RWPE1 (cell line): ENCODE results near the gene SLC9A9.

Experiments
- CTCF ChIA-PET: fragments of 350-600 bp; sonication (Branson Sonifier 250); formaldehyde crosslinking; extraction: SDS; loops from one replicate; lab custom pipeline; 2021; lab: Yijun Ruan, JAX
- POLR2A ChIA-PET: fragments of 400-600 bp; formaldehyde crosslinking; extraction: SDS; loops from one replicate; lab custom pipeline; 2020; ENCODE audit warnings: antibody characterized with exemption; ENCODE audit not compliant: low non-redundant PET; lab: Yijun Ruan, JAX
- DNase-seq: peaks from one replicate; pipeline ENCODE4 v3.0.0; 2012; ENCODE audit warnings: low spot score
- H3K27ac ChIP-seq: fragments of 450-650 bp; 2 replicates; pipeline ENCODE4 v1.5.1; 2017
- TF ChIP-seq, protein P1 (sequence below): fragments of 450-650 bp; conservative IDR thresholded peaks from 2 replicates; pipeline ENCODE4 v1.5.1; 2017; ENCODE audit warnings: low read depth, mild to moderate bottlenecking

Gene SLC9A9

DNA sequence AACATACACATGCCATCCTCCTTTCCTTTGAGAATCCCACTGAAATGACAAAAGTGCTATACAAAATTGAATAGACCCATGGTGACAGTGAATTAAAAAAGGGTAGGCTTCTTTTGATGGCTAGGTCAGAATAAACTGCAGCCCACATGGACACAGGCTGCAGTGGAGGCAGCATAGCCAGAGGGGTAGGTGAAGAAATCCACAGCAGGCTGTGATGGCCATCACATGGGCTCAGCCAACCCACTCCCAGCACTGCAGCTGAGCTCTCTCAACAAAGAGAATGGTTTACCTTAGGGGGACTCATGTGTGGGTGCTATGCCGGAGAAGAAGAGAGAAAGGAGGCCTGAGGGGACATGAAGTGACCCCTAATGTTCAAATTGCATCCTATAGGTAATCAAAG lies 397.6 kb downstream of the SLC9A9 start:
- ChIA-PET CTCF (no interaction called here), POLR2A (no interaction called here)
- TF ChIP-seq, protein P1, sequence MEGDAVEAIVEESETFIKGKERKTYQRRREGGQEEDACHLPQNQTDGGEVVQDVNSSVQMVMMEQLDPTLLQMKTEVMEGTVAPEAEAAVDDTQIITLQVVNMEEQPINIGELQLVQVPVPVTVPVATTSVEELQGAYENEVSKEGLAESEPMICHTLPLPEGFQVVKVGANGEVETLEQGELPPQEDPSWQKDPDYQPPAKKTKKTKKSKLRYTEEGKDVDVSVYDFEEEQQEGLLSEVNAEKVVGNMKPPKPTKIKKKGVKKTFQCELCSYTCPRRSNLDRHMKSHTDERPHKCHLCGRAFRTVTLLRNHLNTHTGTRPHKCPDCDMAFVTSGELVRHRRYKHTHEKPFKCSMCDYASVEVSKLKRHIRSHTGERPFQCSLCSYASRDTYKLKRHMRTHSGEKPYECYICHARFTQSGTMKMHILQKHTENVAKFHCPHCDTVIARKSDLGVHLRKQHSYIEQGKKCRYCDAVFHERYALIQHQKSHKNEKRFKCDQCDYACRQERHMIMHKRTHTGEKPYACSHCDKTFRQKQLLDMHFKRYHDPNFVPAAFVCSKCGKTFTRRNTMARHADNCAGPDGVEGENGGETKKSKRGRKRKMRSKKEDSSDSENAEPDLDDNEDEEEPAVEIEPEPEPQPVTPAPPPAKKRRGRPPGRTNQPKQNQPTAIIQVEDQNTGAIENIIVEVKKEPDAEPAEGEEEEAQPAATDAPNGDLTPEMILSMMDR, result no peak
- DNase-seq, result no peak
- H3K27ac ChIP-seq, result no peak overlapping the region

DNA sequence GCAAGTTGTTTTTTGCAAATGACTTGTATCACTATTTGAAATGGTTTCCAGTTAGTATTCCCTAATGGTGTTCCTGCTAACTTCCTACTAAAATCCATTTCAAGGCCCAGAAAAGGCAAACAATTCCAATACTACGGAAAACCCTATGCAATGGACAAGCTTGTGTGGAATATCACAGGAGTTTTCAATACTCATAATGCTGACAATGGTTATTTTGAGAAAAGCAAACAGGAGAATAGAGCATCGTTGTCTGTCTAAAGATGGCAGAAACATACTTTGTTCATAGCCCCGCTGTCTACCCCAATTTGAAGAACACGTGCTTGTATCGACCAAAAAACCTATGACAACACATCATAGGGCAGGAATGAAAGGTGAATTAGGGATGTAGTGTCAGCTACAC lies 400.8 kb downstream of the SLC9A9 start:
- no peak overlapping the region for H3K27ac ChIP-seq
- TF ChIP-seq, protein P1, result no peak
- POLR2A ChIA-PET, result no interaction called here
- no peak for DNase-seq
- CTCF ChIA-PET, result interaction anchor here (0.7 to 1.7 kb wide), 2 partner anchors 14 to 590 kb away, joined by 3 to 5 read pairs; no protein-coding TSS in a partner anchor

DNA sequence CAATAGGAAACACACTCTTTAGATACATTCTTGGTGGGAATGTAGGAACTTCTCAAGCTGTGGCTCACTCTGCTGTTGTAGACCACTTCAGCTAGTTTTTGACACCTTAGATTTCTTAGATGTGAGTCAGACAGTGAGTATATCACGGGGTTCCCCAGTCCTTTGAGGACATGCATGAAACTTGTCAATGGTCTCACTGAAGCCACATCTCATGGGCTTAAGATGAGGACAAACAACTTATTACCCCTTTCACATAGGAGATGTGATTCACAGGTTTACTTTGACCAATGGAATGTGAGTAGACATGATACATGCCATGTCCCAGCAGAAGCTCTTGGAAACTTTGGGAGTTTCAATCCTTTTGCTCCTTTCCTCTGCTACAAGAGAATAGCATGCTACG lies 403.1 kb downstream of the SLC9A9 start:
- ChIA-PET POLR2A (no interaction called here), CTCF (interaction anchor here (0.6 kb wide), 1 partner anchor 9 kb away, joined by 3 read pairs; no protein-coding TSS in a partner anchor)

DNA sequence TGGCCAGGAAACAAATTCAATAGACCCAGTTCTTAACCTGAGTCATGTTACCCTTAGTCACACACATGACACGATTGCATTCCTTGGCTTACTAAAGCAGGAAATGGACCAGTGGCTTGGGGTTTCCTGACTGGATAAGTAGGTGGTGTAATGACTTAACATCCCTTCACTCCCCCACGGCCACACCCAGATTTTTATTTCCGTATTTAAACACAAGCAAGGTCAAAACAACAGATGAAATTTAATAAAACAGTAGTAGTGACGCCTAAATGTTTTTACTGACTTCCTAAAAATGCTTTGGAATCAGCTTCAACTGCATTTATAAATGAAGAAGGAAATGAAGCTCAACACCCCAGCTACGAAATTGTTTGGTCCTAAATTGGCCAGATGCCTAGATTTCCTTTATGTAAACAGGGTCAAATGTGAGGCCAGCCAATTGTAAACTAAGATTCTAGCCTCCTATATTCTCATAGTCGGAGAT lies 404.4 kb downstream of the SLC9A9 start:
- DNase-seq, result peak; percentile 97
- CTCF ChIA-PET, result interaction anchor here (0.7 to 1.4 kb wide), 2 partner anchors 10 to 407 kb away, joined by 4 to 5 read pairs; no protein-coding TSS in a partner anchor
- H3K27ac ChIP-seq, result no peak overlapping the region

More for the DNA sequence above, 403.1 kb downstream of the SLC9A9 start:
- DNase-seq, result peak; percentile 13
- TF ChIP-seq, protein P1, result no peak
- H3K27ac ChIP-seq, result no peak overlapping the region

DNA sequence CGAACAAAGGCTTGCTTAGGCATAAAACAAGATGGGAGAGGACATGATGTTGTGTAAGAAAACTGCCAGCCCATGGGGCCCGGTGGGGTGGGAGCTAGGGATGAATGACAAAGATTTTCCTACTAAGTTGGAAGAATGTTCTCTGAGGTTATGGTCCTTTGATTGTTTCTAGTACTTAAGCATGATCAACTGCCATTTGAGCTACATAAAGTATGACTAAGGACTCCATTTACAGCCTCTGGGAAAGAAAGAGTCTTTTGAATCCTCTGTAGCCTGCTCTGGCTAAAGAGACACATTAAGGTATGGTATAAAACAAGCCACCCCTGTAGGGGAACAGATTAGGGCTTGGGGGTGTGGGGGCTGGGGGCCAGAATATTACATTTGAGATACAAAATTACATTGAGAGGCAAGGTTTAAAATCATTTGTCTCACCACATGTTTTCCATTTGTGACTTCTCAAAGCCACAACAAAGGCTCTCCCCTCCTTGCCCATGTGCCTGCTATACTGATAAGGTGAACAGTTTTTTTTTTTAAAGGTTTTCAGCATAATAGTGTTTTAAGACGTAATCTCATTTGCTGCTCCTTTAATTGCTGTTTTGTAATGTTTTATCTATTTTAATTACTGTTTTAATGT lies 405.3 kb downstream of the SLC9A9 start:
- DNase-seq, result no peak
- CTCF ChIA-PET, result interaction anchor here (1.4 kb wide), 1 partner anchor 9 kb away, joined by 5 read pairs; no protein-coding TSS in a partner anchor
- no peak overlapping the region for H3K27ac ChIP-seq
- TF ChIP-seq, protein P1, result no peak
- POLR2A ChIA-PET, result no interaction called here

More for the DNA sequence above, 404.4 kb downstream of the SLC9A9 start:
- TF ChIP-seq, protein P1, result no peak
- POLR2A ChIA-PET, result interaction anchor here (0.6 kb wide), 1 partner anchor 453 kb away, joined by 5 read pairs; no protein-coding TSS in a partner anchor

DNA sequence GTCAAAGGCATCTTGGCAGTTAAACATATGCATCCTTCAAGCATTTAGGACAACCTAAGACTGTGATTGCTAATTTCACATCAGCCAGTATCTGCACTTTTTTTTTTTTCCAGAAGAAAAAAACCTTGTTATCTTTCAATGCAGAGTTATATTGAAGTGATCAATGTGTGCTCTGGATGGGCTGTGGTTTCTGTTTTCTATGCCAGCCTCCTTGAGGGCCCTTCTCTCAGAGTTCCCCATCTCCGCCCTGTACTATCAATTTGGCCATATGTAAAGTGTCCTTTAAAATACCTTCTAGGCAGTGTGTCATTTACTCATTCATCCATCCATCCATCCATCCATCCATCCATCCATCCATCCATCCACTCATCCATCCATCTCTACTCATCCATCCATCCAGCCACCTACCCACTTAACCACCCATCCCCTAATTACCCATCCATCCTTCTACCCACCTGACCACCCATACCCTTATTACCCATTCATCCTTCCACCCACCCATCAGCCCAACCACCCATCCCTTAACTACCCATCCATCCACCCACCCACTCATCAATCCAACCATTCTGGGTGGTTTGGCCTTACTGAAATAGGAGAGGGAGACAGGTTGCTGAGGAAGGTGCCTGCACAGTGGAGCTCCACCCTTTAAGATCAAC lies 406.6 kb downstream of the SLC9A9 start:
- CTCF ChIA-PET, result no interaction called here
- no peak for DNase-seq
- no peak overlapping the region for H3K27ac ChIP-seq
- POLR2A ChIA-PET, result no interaction called here
- TF ChIP-seq, protein P1, result no peak
